AG08395 (cell line): ENCODE measurements around the gene ELFN1.
A peak's percentile ranks its signal among the peaks of the same experiment; 100 is the strongest.

Source experiments
- DNase-seq: peaks from one replicate; pipeline ENCODE4 v3.0.0; 2012; ENCODE audit warnings: mixed read lengths, low spot score

ELFN1 gene

DNA sequence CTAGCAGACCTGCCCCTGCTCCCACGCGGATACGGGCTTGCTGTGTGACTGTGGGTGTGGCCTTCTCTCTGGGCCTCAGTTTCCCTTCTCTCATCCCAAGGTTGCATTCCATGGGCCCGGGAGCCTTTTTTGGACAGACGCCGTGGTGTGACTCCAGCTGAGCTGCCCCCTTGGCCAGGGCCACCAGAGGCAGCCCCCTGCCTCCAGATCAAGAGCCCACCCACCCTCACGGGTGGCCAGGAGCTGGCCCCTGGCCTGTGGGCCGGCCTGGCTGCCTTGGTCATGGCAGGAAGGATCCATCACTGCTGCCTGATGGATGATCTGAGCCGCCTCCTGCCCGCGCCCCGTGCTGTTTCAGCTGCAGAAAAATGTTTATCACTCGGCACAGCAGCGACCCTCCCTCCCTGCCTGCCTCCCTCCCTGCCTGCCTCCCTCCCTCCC lies 27.8 kb upstream of the ELFN1 start:
- DNase-seq: no peak

DNA sequence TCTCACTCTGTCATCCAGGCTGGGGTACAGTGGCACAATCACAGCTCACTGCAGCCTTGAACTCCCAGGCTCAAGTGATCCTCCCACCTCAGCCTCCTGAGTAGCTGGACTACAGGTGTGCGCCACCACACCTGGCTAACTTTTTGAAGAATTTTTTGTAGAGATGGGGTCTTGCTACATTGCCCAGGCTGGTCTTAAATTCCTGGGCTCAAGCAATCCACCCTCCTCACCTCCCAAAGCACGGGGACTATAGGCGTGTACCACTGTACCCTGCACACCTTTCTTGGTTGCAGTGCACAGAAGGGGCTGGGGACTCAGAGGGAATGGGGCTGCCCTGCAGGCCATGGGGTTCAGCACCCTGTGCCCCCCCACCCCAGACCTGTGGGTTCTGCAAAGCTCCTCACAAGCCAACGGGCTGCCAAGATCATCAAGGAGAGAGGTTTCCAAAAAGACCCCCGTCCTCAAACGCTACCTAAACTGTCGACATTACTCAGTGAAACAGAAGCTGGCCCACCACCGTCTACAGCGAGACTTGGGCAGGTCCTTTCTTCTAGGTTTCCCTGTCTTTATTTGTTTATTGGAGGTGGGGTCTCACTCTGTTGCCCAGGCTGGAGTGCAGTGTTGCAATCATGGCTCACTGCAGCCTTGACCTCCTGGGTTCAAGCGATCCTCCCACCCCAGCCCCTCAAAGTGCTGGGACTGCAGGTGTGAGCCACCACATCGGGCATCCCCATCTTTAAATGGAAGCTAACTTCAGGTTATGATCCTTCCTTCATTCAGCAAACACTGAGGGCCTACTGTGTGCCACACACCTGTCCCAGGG lies 26.6 kb upstream of the ELFN1 start:
- no peak for DNase-seq

- no peak for DNase-seq
Measured at GRCh38 chr7:1644341-1645070, 25.6 kb upstream of the ELFN1 start.

- DNase-seq: no peak
Measured at GRCh38 chr7:1645071-1645409, 25.0 kb upstream of the ELFN1 start.

DNA sequence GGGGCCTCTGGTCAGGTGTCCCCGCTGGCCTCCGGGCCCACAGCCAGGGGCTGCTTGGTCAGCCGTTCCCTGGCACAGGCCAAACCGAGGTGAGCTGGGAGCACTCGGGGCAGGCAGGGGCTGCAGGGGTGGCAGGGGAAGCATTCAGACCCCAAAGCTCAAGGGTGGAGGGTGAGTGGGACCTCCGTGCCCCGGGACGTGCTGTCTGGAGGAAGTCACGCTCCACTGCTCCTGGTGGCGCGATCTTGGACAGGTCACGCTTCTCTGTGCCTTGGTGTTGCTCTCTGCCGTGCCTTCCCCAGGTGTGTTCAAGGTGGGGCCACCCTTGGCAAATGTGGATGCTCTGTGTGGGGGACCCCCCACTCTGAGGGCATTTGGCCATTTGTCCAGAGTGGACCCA lies 24.6 kb upstream of the ELFN1 start:
- no peak for DNase-seq

DNA sequence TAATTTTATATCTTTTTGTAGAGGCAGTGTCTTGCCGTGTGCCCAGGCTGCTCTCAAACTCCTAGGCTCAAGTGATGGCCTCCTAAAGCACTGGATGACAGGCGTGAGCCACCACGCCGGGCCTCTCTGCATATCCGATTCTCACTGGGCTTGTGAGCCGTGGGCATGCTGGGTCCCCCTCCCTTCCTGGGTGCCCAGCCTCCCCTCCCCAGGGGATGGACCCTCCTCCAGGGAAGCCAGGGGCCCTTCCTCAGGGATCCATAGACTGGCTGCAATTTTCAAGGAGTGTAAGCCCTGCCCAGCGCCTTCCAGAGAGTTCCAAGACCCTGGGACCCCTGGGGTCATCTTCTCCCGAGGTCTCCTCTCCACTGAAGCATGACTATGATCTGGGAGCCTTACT lies 23.7 kb upstream of the ELFN1 start:
- DNase-seq: no peak

- DNase-seq: peak; percentile 67
Measured at GRCh38 chr7:1646957-1647891, 22.9 kb upstream of the ELFN1 start.

- DNase-seq: no peak
Measured at GRCh38 chr7:1647961-1648672, 22.0 kb upstream of the ELFN1 start.

- DNase-seq: no peak
Measured at GRCh38 chr7:1649751-1650326, 20.2 kb upstream of the ELFN1 start.

DNA sequence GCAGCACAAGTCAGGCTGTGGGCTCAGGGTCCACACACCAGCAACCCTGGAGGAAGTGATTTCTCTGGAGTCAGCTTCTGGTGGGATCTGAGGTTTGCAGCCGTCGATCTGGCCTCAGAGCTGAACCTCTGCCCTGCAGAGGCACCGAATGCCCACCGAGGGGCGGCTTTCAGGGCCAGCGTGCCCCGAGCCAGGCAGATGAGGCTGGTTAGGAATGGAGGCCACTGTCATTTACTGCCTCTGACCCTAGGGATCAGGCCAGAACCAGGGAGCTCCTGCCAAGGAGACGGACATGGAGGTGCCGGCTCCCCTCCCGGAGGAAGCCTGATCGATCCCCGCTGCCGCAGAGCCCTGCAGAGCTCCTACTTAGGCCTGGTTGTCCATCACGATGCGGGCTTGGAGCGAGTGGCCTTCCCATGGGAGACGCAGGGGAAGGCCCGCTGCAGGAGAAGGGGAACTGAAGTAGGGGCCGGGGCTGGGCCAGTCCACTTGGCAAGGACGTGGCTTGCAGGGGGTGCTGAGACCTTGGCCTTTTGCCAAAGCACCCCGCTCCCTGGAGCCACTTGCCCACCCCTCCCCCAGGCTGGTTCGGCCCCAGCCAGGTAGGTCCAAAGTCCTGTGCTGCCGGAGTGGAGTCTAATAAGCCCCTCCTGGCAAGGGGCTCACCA lies 19.6 kb upstream of the ELFN1 start:
- no peak for DNase-seq

DNA sequence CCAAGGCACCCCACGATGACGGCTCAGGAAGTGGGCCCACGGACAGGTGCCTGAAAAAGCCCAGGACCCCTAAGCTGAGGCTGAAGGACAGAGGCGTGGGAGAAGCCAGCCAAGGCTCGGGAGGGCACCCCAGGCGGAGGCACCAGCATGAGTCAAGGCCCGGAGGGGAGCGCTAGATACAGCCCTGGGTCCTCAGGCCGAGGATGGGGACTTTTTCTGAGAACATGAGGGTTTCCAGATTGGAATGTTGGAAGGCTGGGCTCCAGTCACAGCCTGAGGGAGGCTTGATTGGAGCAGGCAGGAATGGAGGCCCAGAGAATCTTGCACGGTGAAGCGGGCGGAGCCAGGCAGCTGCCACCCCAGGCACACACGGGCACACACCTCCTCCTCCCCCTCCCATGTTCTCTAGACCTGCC lies 19.0 kb upstream of the ELFN1 start:
- DNase-seq: no peak

DNA sequence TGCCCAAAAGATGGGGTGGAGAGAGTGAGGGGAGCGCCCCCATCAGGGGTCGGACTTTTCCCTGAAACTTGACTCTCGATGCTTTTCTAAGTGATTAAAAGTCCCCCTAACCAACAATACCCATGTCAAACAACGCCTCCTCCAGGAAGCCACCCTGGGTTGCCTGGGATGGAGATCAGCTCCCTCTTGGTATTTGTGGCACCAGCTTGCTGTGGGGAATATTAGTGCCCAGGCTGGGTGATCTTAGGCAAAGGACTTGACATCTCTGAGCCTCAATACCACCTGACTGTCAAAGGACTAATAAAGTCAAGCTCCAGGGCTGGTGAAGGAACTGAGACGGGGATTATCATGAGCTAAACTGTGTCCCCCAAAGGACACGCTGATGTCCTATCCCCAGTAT lies 18.2 kb upstream of the ELFN1 start:
- DNase-seq: no peak

GRCh38 chr7:1653500-1653899 lies 16.6 kb upstream of the ELFN1 start:
- no peak for DNase-seq

GRCh38 chr7:1654111-1654510 lies 16.0 kb upstream of the ELFN1 start:
- no peak for DNase-seq

- no peak for DNase-seq
Measured at GRCh38 chr7:1654738-1655475, 15.2 kb upstream of the ELFN1 start.

GRCh38 chr7:1659696-1660095 lies 10.4 kb upstream of the ELFN1 start:
- DNase-seq: peak; percentile 81

GRCh38 chr7:1661461-1661860 lies 8.6 kb upstream of the ELFN1 start:
- no peak for DNase-seq

- DNase-seq: no peak
Measured at GRCh38 chr7:1662101-1662500, 8.0 kb upstream of the ELFN1 start.

DNA sequence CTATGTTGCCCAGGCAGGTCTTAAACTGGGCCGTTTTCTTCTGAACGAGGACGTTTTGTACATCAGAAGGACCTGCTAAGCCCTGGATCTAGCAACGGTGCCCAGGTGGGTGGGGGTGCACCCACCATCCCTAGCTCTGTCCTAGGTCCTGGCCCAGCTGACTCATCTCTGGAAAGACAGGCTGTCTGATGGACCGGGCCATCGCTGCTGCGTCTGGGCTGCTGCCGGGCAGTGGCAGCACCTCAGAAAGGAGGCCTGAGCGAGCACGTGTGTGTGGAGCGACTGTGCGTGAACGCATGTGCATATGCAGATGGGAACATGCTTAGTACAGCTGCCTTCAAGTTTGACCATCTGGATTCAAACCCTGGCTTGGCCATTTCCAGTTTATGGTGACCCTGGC lies 7.3 kb upstream of the ELFN1 start:
- no peak for DNase-seq

- DNase-seq: no peak
Measured at GRCh38 chr7:1663223-1663622, 6.9 kb upstream of the ELFN1 start.
